ENCODE data around the gene VEPH1.

VEPH1 gene

GRCh38 chr3:157502916-157503595 lies at the start of gene VEPH1:
TSS of gene VEPH1 (minus strand) at chr3:157503416. CDS start at chr3:157495349, 8,067 bp downstream.
- no peak for DNase-seq (ENCODE audit: low spot score)

- DNase-seq (ENCODE audit: low spot score), result peak; percentile 36
These were observed 48.7 kb upstream of the VEPH1 start for GRCh38 chr3:157551961-157552360.

GRCh38 chr3:157549498-157549897 lies 46.3 kb upstream of the VEPH1 start:
- no peak for DNase-seq (ENCODE audit: low spot score)

- no peak for DNase-seq (ENCODE audit: low spot score)
These were observed 41.4 kb upstream of the VEPH1 start for GRCh38 chr3:157544501-157545130.

- no peak for DNase-seq (ENCODE audit: low spot score)
These were observed 40.4 kb upstream of the VEPH1 start for GRCh38 chr3:157543501-157544035.

- DNase-seq (ENCODE audit: low spot score), result no peak
These were observed 39.7 kb upstream of the VEPH1 start for GRCh38 chr3:157542711-157543500.

- DNase-seq (ENCODE audit: low spot score), result no peak
These were observed 38.5 kb upstream of the VEPH1 start for GRCh38 chr3:157541506-157542236.

- no peak for DNase-seq (ENCODE audit: low spot score)
These were observed 37.4 kb upstream of the VEPH1 start for GRCh38 chr3:157540656-157541055.

GRCh38 chr3:157535667-157536066 lies 32.5 kb upstream of the VEPH1 start:
- no peak for DNase-seq (ENCODE audit: low spot score)

GRCh38 chr3:157534725-157535161 lies 31.5 kb upstream of the VEPH1 start:
- DNase-seq (ENCODE audit: low spot score), result no peak

GRCh38 chr3:157533298-157534070 lies 30.3 kb upstream of the VEPH1 start:
- DNase-seq (ENCODE audit: low spot score), result no peak

GRCh38 chr3:157532529-157533297 lies 29.5 kb upstream of the VEPH1 start:
- peak; percentile 58 for DNase-seq (ENCODE audit: low spot score)

GRCh38 chr3:157531771-157532170 lies 28.6 kb upstream of the VEPH1 start:
- no peak for DNase-seq (ENCODE audit: low spot score)

- no peak for DNase-seq (ENCODE audit: low spot score)
These were observed 28.1 kb upstream of the VEPH1 start for GRCh38 chr3:157531301-157531660.

GRCh38 chr3:157530637-157531300 lies 27.6 kb upstream of the VEPH1 start:
- no peak for DNase-seq (ENCODE audit: low spot score)

- no peak for DNase-seq (ENCODE audit: low spot score)
These were observed 26.5 kb upstream of the VEPH1 start for GRCh38 chr3:157529751-157530150.

- DNase-seq (ENCODE audit: low spot score), result no peak
These were observed 25.9 kb upstream of the VEPH1 start for GRCh38 chr3:157529085-157529484.

GRCh38 chr3:157527131-157527881 lies 24.1 kb upstream of the VEPH1 start:
- DNase-seq (ENCODE audit: low spot score), result no peak

- no peak for DNase-seq (ENCODE audit: low spot score)
These were observed 22.8 kb upstream of the VEPH1 start for GRCh38 chr3:157526036-157526435.
